GM19438 (cell line): ENCODE measurements around the gene MYOD1.

Experiments
- ATAC-seq: cut with Tn5 transposase; IDR thresholded peaks from one replicate; pipeline ENCODE4 v1.9.1; 2021; ENCODE audit warnings: low read depth; ENCODE audit not compliant: unreplicated experiment

Gene MYOD1

DNA sequence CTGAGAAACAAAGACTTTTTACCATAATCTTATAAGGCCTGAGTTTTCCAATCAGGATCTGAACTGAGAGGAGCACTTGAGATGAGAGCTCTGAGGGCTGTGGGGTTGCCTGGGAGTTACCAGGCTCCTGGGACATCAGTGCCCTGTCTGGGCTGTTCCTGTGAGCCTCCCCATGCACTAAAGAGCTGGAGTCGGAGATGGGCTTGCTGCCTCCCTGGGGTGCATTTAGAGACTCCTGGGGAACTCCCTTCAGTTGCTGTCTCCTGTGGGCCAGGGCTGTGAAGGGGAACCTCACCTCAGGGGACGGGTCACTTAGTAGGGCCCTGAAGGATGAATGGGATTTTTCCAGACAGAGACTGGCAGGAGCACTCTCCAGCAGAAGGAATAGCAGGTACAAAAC lies 48.5 kb downstream of the MYOD1 start:
- no peak for ATAC-seq

DNA sequence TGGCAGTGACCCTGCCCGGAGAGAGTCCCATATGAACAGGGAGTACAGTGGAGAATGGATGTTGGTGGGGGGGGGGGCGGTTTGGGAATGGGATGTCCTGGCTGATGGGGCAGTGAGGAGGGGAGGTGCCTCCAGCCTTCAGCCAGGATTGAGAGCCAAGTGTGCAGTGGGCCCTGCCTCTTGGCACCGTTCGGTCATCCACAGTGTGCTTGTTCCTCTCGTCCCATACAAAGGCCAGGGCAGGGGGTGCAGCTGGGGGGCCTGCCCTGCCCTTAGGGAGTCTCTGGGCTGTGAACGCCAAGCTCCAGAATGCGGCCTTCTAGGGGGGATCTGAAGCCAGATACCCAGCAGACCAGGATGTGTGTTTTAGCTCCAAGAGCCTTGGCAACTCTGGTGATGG lies 49.2 kb downstream of the MYOD1 start:
- no peak for ATAC-seq

DNA sequence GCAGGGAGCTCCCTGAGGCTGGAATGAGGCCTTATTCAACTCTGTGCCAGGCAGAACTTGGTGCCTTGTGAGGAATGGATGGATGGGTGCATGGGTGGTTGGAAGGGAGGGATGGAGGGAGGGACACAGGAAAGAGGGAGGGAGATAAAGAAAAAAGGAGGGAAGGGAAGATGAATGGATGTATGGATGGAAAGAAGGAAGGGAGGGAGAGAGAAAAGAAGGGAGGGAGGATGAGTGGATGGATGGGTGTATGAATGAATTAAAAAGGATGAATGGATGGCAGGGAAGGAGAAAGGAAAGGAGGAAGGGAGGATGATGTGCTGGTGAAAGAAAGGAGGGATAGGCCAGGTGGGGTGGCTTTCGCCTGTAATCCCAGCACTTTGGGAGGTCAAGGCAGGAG lies 49.8 kb downstream of the MYOD1 start:
- no peak for ATAC-seq

DNA sequence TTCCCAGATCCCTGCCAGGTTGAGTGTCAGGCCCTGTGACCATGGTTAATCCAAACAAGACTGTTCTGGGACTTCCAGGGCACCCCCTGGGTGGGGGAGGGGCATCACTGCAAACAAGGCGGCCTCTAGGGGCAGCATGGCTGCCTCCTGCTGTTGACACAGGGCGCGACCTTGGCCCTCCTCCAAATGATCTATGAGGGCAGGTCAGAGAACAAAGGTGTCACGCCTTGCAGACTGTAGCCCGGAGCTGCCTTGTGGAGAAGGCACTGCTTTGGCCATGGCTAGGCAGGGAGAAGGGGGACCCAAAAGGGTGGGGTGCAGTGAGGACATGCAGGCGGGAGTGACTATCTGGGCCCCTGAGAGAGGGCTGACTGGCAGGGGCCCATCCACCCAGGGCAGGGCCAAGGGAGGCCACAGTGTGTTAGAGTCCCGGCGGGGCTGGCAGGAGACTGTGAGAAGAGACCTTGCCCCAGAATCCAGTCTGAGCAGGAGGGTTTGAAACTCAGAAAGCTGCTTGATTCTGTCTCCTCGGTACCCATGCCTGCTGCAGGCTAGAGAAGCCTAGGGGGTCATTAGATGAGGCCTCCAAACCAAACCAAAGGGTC lies 50.8 kb downstream of the MYOD1 start:
- no peak for ATAC-seq

DNA sequence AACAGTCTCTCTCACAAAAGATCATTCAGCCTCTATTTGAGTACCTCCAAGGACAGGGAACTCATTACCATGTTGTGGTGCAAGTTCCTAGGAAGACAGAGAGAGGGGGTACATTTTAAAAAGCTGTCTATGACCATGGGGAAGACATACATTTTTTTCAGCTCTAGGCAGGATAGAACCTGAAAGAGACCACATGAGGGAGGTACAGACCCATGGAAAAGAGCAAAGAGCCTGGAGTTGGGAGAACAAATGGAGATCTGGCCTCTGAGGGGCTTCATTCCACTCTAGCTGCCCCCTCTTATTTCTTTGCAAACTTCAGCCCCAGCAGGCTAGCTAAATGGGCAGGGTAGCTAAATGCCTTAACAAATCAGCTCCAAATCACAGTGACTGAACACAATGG lies 51.5 kb downstream of the MYOD1 start:
- no peak for ATAC-seq

DNA sequence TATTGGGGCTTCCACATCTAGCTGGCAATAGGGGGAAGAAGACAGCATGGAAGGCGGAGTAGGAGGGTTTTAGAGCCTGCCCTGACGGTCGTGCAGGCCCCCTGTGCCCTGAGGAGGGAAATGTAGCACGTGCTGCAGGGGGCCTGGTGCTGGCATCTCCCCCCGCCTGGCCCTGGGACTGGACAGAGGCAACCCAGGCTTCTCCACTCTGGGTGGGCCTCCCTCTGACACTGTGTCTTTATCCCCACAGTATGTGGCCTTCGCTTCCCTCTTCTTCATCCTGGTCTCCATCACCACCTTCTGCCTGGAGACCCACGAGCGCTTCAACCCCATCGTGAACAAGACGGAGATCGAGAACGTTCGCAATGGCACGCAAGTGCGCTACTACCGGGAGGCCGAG lies 52.0 kb downstream of the MYOD1 start:
- no peak for ATAC-seq
